Kidney (tissue), 14 donors: ENCODE measurements around the gene HOXB6. TPM values are rescaled to one million over a fixed set of nuclear protein-coding genes. Genes with fewer than 3 reads are reported as not detected.

Source experiments
- DNase-seq, 5 donors: peaks; one replicate each; pipeline ENCODE4 v3.0.0-alpha.2; 2013 to 2020
- FAIRE-seq: peaks from 2 replicates; lab custom pipeline; 2012; peaks lifted over from hg19 to GRCh38; lab: Jason Lieb, UNC
- H3K27ac ChIP-seq, 2 donors: one replicate each; pipeline ENCODE4 v1.7.0; 2013; ENCODE audit warnings: low read depth in 2 of 2, low read length in 2 of 2, inconsistent platforms in 1 of 2
- H3K27me3 ChIP-seq: one replicate; pipeline ENCODE4 v1.7.1; 2013; ENCODE audit warnings: low read length, inconsistent platforms; ENCODE audit not compliant: control insufficient read depth, insufficient read depth
- H3K36me3 ChIP-seq, 3 donors: one replicate each; pipeline versions ENCODE4 v1.7.0 to v1.7.1; 2013; ENCODE audit warnings: low read length in 3 of 3, control low read depth in 1 of 3, inconsistent platforms in 1 of 3; ENCODE audit not compliant: insufficient read depth in 3 of 3, control insufficient read depth in 2 of 3
- H3K4me1 ChIP-seq, 3 donors: one replicate each; pipeline versions ENCODE4 v1.7.0 to v1.7.1; 2013; ENCODE audit warnings: low read length in 3 of 3, inconsistent platforms in 1 of 3, low read depth in 1 of 3; ENCODE audit not compliant: control insufficient read depth in 2 of 3, insufficient read depth in 2 of 3
- H3K4me3 ChIP-seq, 3 donors: one replicate each; pipeline versions ENCODE4 v1.7.0 to v1.8.1; 2013; ENCODE audit warnings: low read length in 3 of 3, control low read depth in 1 of 3, inconsistent platforms in 1 of 3
- H3K9ac ChIP-seq, 3 donors: one replicate each; pipeline versions ENCODE4 v1.7.0 to v1.7.1; 2013; ENCODE audit warnings: low read length in 3 of 3, control low read depth in 1 of 3, inconsistent platforms in 1 of 3
- H3K9me3 ChIP-seq, 3 donors: one replicate each; pipeline versions ENCODE4 v1.7.0 to v1.7.1; 2013; ENCODE audit warnings: low read length in 3 of 3, control low read depth in 1 of 3, inconsistent platforms in 1 of 3; ENCODE audit not compliant: control insufficient read depth in 2 of 3, insufficient read depth in 1 of 3
- CTCF ChIP-seq: IDR thresholded peaks from 3 replicates; pipeline ENCODE4 v1.5.1; 2012; ENCODE audit warnings: mild to moderate bottlenecking, moderate library complexity, borderline replicate concordance; ENCODE audit not compliant: insufficient read depth; ENCODE audit errors: extremely low read depth
- intact Hi-C: fragments of 100-400 bp; cut with DNase I; formaldehyde crosslinking; loops from one replicate; pipeline ENCODE4 v1.11.1; 2022
- polyA plus RNA-seq: library from polyadenylated mRNA; stranded (reverse); fragments of 350-450 nt; fragmentation: Illumina TruSeq; extraction: RNeasy Lipid Tissue Mini Kit (QIAGEN cat#74804); gene quantifications from one replicate; pipeline ENCODE4 v1.2.3, GENCODE V29; 2014; ENCODE audit warnings: low read depth, low replicate concordance; ENCODE audit not compliant: insufficient read depth
- total RNA-seq: library from RNA; stranded (reverse); fragmentation: NEBNext Ultra II Directional; extraction: Animal tissue kit (Norgen Biotek cat#: 25700); gene quantifications from one replicate; pipeline ENCODE4 v1.2.1, GENCODE V29; 2021
- donor health status: control.
- donor health status: control.
- donor health status: control.
- donor health status: control.
- donor health status: control.
- donor health status: DM: yes; HTN: yes; CAD: no.
- donor health status: Normal renal cell carcinoma (clear cell type).

HOXB6 gene
- total and polyA plus RNA-seq, 2 donors from 2014 or later: 44.0 to 90.2 TPM

DNA sequence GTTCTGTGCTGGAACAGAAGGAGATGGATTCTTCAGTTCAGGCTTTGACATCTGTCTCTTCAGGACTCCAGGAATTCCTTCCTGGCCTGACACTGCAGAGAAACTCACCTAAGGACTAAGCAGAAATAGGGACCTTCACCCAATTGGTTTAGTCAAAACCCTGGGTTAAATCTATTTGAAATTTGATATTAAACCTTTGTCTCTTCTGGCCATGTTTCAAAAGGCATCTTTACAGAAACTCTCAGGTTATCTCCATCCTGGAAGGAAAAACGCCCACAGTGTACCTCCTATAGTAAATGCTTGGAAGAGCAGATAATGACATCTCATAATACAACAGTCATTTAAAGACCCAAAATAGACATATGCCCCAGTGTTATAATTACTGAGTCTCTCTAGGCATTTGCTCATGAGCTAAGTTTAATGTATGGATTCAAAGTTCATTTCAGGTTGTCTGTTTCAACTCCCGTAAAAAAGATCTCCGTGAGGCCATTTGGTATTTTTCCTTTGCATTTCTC, 21.0 kb downstream of the HOXB6 start:
- FAIRE-seq: no peak
- intact Hi-C loops: no loop called here
- Histone ChIP-seq H3K27me3 (no peaks in the 10 kb centered on the region), H3K4me3 (peak overlapping the region; percentile 3 to 77 (median 42)), H3K9me3 (no peaks in the 10 kb centered on the region), H3K27ac (peak overlapping the region; percentile 97 to 98), H3K36me3 (peaks cover 0 to 2% (median 0%) of the 10 kb centered on the region in 3 donors), H3K9ac (peak overlapping the region; percentile 83 to 96 (median 91)), H3K4me1 (peaks cover 12 to 31% (median 16%) of the 10 kb centered on the region in 3 donors)
- DNase-seq: no peak
- TF ChIP-seq CTCF: no peak

- Histone ChIP-seq H3K36me3 (peaks cover 0 to 2% (median 0%) of the 10 kb centered on the region in 3 donors), H3K9ac (peak overlapping the region; percentile 83 to 96 (median 91)), H3K27ac (peak overlapping the region; percentile 97 to 98), H3K4me1 (peaks cover 12 to 28% (median 16%) of the 10 kb centered on the region in 3 donors), H3K4me3 (peak overlapping the region; percentile 57 to 78 (median 77)), H3K9me3 (no peaks in the 10 kb centered on the region), H3K27me3 (no peaks in the 10 kb centered on the region)
- intact Hi-C loops: no loop called here
- no peak for TF ChIP-seq CTCF
- FAIRE-seq (no peak), DNase-seq (peak in 1 of 5 donors; percentile 31)
Observed at GRCh38 chr17:48582750-48583069, 22.1 kb downstream of the HOXB6 start.

DNA sequence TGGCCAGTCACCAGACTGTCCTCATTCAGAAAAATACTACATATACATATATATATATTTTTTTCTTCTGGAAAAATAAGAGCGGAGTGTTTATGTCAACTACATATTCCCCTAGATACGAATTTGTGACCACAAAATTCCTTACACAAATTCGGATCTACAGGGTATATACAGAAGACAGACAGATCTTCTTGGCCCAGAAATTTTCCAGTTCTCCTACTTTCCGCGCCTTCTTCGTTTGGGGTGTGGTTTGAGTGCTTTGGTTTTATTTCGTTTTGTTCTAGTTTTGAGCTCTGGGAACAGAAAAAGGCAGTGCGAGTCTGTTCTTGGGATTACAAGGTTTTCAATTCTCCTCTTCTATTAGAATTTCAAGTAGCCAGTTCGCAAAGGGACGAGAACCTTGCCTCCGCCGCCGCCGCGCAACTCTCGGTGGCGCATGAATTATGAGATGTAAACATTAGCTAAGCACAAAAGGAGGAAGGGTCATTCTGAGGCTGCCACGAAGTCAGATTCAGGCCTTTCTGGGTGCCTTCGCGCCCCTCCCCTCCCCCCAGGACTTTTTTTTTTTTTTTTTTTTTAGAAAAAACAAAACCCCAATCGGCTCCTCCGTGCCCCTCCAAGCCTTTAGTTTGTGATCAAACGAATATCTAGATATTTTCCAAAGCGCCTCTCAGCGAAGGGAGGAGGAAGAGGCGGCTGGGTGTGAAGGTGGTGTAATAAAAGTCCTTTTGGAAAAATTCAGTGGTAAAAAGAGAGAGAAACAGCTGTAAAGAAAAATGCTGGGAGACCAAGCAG, 24.8 kb downstream of the HOXB6 start:
- H3K27ac ChIP-seq: peak overlapping the region; percentile 97 to 98
- peak in 4 of 5 donors; percentile 81 to 90 (median 86) for DNase-seq
- no peaks in the 10 kb centered on the region for H3K27me3 ChIP-seq
- H3K4me3 ChIP-seq: peak overlapping the region; percentile 46 to 77 (median 54)
- H3K9ac ChIP-seq: peak overlapping the region; percentile 48 to 96 (median 91)
- intact Hi-C loops: loop anchor here (5.0 kb wide), 1 partner anchor 38 kb away; no protein-coding TSS in a partner anchor
- peaks cover 9 to 27% (median 10%) of the 10 kb centered on the region in 3 donors for H3K4me1 ChIP-seq
- H3K9me3 ChIP-seq: no peaks in the 10 kb centered on the region
- peaks cover 0 to 2% (median 0%) of the 10 kb centered on the region in 3 donors for H3K36me3 ChIP-seq
- TF ChIP-seq CTCF: no peak
- no peak for FAIRE-seq
